Hematopoietic multipotent progenitor cell treated with erythropoietin and hydrocortisone succinate and interleukin-3 and kit ligand, for 6 days (in vitro differentiated cells): ENCODE measurements around the gene GHRH.

Experiments
- DNase-seq: peaks from one replicate; pipeline ENCODE4 v3.0.0-alpha.2; 2015

GHRH gene

DNA sequence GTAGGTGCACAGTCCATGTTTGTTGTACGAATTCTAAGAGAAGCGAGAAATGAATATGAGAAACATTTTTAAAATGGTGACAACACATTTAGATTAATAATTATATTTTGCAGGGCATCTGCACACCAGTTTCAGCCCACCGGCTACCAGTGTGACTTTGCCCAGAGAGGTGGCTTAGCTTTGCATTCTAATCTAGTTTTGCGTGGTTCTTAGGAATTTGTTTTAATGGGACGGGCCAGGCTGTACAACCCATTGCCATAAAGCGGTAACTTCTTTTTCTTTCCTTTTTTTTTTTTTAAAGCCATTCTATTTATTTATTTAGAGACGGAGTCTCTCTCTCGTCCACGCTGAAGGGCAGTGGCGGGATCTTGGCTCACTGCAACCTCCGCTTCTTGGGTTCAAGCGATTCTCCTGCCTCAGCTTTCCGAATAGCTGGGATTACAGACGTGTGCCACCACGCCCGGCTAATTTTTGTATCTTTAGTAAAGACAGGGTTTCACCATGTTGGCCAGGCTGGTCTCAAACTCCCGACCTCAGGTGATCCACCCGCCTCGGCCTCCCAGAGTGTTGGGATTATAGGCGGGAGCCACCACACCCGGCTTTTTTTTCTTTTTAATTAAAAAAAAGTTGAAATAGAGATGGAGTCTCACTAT is 28.7 kb upstream of the GHRH start:
- DNase-seq, result no peak

DNA sequence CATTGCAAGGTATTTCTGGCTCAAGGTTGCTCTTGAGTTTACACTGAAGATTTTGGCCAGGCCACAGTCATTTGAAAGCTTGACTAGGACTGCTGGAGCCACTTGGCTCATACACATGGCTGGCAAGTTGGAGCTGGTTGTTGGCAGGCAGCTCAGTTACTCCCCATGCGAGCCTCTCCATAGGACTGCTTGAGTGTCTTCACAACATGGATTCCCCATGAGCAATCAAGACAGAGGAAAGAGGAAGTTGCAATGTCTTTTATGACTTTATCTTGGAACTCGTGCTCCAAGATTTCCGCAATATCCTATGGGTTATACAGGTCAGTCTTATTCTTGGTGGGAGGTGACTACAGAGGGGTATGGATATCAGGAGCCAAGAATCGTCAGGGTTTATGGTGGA is 26.5 kb upstream of the GHRH start:
- peak; percentile 19 for DNase-seq

DNA sequence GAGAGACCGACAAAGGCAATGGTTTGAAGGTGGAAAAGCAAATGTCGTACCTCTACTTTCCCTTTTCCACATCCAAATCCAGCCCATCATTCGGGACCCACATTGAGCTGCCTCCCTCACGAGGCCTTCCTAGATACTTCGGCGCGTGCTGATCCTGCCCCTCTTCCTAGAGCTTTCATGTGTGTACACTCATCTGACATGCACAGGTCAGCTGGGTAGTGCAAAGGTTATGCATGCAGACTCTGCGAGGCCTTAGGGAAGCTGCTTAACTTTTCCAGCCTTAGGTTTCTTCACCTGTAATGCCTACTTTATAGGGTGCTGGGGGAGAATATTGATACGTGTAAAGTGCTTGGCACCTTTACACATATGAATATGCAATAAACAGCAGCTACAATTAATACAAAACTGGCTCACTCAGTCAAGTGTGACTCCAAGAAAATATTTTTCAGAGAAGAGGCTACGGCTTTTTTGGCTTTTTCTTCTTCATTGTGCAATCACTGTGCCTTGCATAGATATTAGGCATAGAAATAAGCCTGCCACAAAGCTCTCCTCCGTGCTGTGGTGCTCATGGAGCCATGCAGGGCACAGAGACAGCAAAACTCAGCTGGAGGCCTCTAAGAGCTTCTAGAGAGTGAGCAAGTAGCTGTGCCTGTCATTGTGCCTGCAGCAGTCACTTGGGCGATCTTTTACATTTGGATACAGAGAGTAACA is 24.2 kb upstream of the GHRH start:
- DNase-seq, result no peak

DNA sequence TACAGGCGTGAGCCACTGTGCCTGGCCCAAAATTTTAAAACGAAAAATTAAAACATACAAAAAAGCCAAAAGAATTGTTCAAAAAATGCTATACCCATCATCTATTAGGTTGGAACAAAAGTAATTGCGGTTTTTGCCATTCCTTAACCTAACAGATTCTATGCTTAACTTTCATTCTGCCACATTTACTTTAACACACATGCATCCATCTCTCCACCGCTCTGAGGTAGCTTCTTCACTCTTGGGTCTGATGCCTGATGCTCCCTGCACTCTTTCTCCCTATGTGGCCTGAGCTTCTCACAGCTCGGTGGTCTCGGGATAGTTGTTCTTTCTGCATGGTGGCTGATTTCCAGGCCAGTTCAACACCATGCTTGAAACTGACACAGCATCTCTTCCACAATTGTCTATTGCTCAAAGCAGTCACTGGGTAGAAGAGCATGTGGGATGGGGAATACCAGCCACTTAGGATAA is 23.1 kb upstream of the GHRH start:
- DNase-seq, result no peak

DNA sequence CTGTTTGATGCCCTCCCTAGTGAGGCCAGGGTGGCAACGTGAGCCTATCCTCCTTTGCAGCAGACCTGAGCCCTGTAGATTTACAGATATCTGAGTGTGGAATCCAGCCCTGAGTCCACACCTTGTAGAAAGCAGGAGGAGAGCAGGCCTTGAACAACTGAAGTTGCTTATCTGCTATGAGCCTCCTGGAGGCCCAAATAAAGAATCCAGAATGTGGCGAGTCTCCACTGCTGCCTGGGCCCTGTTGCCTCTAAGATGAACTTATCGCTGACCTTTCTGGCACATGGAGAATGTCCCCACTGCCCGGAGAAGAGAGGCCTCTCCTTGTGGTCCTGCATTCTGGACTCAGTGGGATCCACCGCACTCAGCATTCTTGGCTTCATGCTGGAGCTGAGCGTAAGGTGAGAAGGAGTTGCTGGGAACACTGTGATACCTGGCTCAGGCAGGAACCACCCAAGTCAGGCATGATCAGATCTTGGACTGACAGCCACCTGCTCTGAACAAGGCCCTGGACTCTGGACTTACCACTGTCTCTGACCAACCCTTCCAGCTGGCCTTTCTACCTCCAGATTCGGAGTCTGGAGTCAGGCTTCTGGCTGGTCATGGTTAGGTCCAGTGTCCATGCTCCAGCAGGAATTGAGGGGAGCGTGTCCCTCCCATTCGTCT is 22.0 kb upstream of the GHRH start:
- DNase-seq, result no peak

DNA sequence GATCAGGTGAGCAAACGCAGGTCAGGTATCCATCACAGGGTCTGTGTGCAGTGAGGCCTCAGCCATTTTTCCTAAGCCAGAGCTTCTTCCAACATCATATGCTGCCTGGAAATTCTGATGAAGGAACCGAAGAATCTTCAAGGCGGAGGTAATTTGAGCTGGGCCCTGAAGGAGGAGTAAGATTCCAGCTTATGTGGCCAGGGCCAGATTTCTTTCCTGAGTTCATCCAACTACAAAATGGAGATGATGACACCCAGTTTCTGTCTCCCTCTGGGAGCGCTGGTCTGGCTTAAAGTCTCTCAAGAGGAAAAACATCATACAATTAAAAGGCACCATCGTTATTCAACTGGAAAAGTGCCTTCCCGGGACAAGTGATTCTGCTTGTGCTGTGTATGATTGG is 20.9 kb upstream of the GHRH start:
- no peak for DNase-seq

DNA sequence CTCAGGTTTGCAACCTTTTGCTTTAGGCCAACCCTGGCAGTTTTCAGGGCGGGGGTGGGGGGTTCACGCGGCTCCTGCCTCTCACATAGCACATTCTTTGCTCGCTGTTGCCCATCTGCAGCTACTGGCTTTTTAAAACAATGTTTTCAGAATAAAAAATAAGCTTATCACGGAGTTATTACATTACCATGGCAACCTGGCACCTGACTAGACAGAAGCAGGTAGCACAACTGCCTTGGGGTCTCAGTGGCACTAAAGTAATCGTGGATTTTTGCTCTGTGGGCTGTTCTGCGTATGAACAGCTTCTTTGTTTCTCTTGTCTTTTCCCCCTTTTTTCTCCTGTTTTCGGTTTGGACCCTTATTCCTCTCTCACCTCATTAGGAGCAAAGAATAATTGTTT is 18.8 kb upstream of the GHRH start:
- DNase-seq, result no peak

DNA sequence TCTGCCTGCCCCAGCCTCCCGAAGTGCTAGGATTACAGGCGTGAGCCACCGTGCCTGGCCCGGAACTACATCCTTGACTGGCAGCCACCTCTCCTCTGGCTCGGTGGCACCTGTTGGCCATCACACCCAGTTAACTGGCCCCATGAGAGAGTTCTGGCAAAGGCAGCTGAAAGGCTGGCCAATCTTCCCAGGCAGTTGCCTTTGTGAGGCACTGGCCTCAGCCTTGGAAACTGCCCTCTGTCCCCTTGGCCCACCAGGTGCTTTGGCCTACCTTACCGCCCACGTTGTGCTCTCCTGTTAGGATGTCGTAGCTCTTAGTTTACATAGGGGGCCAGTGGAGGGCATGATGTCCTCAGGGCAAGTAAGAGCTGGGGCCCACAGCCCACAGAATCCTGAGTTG is 18.2 kb upstream of the GHRH start:
- no peak for DNase-seq

DNA sequence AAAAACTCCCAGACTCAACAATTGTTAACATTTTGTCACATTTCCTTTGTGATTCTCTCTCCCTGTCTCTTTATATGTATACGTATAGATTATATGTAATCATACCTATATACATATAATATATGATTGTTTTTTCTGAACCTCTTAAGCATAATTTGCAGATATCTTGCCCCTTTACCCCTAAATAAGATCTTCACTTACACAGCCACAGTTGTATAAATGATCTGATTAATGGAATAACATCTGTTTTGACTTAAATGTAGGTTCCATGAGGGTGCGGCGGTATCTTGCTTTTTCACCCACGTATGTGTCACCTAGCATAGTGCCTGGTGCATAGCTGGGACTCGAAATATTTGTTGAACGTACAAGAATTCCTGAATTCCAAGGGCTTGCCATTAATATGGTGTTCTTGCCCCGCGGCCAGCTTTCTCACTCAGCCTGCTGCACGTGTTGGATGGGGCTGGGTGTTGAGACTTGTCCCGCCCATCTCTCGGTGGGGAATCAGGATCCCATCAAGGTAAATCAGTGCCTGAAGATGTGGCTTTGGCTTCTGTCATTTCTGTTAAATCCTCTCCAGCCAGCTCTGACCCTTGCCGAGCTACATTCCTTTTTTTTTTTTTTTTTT is 17.5 kb upstream of the GHRH start:
- no peak for DNase-seq

DNA sequence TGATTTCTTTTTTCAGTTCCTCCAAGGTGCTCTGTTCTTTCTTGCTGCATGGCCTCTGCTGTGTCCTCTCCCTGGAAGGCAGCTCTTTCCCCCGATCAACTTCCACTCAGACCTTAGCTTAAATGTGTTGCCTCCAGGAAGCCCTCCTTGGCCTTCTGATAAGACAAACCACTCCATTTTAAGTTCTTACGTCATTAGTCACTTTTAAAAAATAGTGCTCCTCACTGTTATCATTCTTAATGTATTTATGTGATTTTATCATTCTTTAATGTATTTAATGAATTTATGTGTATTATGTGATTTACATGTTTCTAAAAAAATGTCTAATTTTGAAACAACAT is 15.6 kb upstream of the GHRH start:
- DNase-seq, result no peak

DNA sequence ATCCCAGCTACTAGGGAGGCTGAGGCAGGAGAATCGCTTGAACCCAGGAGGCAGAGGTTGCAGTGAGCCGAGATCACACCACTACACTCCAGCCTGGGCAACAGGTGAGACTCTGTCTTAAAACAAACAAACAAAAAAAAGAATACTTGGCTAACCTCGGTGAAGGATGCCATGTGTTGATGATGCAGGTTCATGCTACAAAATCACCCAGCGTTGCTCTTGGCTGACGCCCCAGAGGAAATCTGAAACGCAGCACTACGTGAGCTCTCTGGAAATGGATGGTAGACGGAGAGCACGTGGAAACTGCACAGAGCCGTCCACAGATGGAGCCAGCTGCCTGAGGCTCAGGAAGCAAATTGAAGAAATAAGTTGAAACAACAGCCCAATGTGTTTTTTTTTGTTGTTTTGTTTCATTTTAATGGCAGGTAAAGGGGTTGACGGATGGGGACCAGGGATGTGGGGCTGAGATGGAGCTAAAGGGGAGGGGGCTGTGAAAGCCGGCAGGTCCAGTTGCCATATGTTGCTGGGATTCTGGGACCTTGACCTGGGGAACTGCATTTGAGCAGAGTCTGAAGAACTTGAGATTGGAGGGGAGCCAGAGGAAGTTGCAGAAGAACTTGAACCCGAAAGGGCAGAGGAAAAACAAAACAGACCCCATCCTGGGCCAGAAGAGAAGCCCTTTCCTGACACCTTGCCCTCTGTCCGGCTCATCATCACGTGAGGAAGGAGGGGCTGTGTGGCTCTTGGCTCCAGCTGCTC is 15.1 kb upstream of the GHRH start:
- DNase-seq, result peak; percentile 37

DNA sequence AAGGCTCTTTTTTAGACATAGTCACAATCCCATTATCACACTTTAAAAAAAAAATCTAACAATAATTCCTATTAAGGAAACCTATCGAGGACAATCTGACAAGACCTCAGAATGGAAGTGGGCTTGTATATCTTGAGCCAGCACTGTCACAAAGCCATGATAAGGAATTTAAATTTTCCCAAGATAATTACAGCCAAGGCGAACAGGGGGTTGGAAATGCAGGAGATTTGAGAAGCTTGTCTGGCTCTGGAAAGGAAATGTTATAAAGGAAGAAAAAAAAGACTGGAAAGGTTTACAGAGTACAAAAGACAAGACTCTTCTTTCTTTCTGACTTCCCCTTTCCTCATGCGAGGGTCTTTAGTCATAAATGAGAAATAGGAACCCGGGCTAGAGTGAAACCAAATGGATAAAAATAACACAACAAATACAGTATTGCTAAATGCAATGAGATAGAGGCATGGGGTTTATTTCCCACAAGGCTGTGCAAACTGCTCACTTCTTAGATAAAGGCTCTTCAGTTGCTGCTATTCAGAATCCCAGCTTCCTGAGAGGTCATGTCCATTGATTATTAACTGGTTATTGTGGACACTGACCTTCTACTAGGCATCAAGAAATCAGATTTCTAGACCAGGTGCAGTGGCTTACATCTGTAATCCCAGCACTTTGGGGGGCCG is 13.4 kb upstream of the GHRH start:
- peak; percentile 58 for DNase-seq

DNA sequence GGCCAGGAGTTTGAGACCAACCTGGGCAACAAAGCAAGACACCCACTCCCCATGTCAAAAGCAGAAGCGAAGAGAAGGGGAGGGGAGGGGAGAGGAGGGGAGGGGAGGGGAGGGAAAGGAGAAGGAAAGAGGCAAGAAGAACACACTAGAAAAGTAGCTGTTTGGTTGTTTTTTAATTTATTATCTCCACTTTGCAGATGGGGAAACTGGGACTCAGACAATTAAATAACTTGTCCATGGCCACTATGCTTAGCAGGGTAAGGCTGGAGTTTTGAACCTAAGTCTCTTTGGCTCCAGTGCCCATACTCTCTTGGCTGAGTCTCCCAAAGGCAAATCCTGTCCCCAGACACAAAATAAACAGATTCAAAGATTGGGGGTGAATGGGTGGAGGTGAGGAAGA is 12.4 kb upstream of the GHRH start:
- no peak for DNase-seq

DNA sequence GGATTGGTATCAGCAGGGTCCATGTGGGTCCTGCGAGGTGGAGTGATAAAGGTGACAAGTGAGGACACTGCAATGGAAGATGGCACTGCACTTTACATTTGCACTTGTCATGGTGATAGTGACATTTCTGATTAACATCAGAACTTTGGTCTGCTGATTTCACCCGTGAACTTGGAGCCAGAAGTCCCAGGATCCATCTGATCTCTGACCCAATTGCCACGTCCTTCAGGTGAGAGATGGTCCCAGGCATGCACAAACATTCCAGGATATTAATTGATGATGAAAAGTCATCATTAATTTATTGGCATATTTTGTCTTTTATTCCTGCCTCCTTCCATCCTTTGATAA is 9.8 kb upstream of the GHRH start:
- DNase-seq, result no peak

DNA sequence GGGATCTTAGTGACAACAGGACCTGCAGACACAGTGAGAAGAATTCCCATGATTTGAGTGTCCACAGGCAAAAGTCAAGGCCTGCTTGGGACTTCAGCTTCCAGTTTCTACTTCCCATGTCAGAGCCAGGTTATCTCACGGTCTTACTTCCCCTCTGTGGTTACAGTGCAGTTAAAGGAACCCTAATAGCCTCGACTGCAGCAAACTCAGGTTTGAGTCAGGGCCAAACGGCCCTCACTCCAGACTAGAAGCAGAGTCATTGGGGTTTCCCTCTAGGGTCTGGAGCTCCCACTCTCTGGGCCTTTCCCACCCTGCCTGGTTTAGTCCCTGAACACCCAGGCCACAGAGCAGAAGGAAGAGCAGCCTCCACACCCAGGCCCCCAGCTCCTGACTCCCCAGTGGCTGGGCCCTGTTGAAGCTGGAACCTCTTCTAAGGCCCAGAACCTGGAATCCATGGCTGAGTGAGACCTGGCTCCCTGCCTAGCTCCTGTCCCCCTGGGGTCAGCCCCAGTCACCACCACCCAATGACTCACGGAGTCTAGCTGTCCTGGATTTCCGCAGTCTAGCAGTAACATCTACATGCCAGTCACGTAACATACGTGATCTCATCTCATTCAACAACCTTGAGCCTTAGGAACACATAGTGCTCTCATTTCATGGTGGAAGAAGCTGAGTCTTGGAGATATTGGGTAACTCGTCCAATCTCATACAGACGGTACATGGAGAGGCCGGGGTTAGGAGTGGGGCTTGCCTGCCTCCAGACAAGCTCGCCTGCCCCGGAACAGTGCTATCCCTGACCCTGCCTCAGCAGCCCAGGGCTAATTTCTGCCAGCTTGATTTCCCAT is 9.2 kb upstream of the GHRH start:
- DNase-seq, result peak; percentile 77

DNA sequence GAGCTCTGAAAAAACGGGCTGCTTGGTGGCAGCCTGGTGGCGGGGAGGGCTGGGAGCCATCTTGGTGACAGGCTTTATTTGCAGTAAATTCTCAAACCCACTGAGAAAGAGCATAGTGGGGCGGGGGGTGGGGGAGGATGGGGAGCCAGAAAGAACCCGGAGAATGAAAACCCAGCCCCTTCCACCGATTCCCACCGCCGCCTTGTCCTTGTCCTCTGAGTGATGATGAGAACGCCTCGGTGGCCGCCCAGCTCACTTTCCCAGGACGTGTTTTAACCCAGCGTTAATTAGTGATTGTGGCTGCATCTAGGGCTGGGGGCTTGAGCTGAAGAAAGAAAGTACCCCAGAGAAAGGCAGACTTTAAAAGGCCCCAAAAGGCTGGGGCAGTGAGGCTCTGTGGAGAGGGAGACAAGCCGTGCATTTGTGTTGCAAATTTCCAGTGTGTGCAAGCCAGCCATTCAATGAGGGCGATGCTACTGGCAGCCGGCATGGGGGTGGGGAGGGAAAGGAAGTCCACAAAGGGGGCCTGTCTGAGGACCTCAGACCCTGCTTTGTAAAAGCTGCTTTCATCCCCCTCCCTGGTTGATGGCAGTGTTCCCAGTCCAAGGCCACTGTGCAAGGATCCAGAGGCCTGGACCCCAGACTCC is 6.2 kb upstream of the GHRH start:
- DNase-seq, result no peak

DNA sequence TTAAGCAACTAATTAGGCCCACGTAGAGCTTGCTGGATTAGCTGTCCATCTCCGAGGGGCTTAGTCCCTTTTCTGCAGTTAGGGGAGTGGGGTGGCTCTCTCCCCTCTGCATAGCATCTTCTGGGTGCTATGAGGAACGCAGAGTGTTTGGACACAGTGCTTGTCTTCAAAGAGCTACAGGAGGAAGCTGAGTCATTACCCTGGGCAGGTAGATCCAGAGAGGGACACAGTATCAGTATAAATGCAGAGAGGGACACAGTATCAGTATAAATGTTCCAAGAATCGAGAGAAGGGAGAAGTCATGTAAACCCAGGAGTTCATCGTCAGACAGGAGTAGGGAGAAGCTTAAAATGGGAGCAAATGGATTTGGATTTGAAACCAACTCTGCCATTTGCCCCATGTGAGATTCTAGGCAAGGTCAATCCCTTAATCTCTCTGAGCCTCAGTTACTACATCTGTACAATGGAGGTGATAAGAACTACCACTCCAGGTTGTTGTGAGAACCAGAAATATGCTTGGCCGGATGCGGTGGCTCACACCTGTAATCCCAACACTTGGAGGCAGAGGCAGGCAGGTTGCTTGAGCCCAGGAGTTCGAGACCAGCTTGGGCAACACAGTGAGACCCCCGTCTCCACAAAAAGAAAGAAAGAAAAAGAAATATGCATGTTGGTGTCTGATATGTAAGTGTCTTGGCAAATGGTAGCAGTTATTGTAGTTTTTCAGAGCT is 5.5 kb upstream of the GHRH start:
- no peak for DNase-seq

DNA sequence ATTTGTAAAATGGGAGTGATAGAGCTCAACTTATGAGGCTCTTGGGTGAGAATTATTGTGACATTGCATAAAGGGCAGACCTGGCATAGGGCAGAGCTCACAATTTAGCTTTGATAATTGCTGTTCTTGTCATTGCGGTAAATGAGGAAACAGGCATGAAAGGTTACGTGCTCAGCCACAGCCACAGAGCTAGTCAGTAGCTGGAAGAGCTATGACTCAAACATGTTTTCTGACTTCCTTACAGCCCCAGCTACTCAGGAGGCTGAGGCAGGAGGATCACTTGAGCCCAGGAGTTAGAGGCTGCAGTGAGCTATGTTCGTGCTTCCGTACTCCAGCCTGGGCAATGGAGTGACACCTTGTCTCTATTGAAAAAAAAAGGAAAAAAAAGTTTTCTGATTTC is 3.5 kb upstream of the GHRH start:
- DNase-seq, result peak; percentile 69

DNA sequence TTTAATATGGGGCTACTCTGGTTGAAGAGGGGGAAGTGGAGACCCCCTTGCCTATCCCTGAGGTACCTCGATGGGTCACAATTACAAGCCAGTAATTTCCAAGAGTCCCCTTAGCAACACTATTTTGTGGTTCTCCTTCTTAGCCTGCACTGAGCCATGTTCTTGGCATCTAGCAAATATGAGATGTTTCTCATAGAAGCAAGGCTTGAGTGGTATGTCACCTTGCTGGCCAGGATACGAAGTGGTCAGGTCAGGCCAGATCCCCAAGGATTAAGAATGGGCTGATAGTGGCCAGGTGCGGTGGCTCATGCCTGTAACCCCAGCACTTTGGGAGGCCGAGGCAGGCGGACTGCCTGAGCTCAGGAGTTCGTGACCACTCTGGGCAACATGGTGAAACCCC is 2.1 kb upstream of the GHRH start:
- no peak for DNase-seq

DNA sequence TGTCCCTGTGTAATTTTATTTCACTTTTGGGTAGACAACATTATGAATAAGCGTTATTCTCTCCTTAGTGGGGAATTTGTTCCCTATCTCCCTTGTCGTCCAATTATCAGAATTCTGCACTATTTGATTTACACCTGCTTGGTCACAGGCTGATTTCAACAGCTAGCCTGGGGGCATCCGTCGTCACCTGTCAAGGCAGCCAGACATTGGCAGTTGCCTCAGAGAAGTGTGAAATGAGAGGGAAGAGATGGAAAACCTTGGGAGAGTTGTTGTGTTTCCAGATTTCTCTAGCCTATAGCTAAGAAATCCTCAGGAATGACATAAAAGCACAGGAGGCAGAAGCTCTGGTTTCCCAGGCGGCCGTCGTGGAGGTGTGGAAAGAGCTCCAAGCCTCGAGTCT is 891 bp upstream of the GHRH start:
- DNase-seq, result no peak

DNA sequence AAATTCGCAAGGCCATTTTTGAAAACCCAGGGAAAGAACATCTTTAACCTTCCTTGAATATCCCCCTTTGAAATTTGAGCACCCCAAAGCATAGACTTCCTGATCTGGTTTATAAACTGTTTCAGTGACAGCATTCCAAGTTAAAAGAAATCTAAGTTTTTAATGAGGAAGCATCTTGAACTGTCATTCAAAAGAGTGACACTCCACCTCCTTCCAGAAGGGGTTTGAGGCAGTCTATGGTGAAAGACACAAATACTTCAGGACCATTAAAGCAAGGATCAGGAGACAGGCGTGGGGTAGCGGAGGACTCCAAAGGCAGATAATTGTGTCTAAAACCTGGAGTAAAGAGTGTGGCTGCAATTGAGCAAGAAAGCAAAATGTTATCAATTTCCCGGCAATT is 691 bp downstream of the GHRH start:
- no peak for DNase-seq
